ENCODE measurements around the gene CELA3B. TPM values are rescaled to one million over a fixed set of nuclear protein-coding genes. Genes with fewer than 3 reads are reported as not detected.
"Not testable (repeated sequence)": the region's sequence is repeated elsewhere in the genome, so short reads cannot be mapped to it uniquely, and the experiment has no call there.

The CELA3B gene
- polyA plus RNA-seq, 4 donors: 0.27 to 11.4 (median 2.2) TPM

- 70 to 85% (median 72%) methylated on average over 11 to 21 of the region's 21 CpGs for WGBS, 3 donors
- DNase-seq, FAIRE-seq: not testable (repeated sequence)
Measured at GRCh38 chr1:21980515-21981220, 3.8 kb downstream of the CELA3B start.

GRCh38 chr1:21981253-21981652, 4.4 kb downstream of the CELA3B start:
- H3K9me3 ChIP-seq (ENCODE audit: control insufficient read depth in 2 of 2, insufficient read depth in 1 of 2, low read depth in 1 of 2, low read length in 1 of 2); H3K4me3 ChIP-seq (ENCODE audit: low read depth in 1 of 3, low read length in 3 of 3); H3K36me3 ChIP-seq (ENCODE audit: control insufficient read depth in 3 of 3, insufficient read depth in 2 of 3, low read depth in 1 of 3, low read length in 3 of 3); H3K4me1 ChIP-seq (ENCODE audit: control insufficient read depth in 3 of 3, insufficient read depth in 2 of 3, low read depth in 1 of 3, low read length in 2 of 3); FAIRE-seq; H3K27ac ChIP-seq (ENCODE audit: low read depth in 1 of 3, low read length in 2 of 3); DNase-seq; H3K27me3 ChIP-seq (ENCODE audit: control insufficient read depth in 3 of 3, insufficient read depth in 3 of 3, low read length in 3 of 3): not testable (repeated sequence)
- 17 to 83% (median 32%) methylated on average over 1 to 4 of the region's 4 CpGs for WGBS, 3 donors

More at GRCh38 chr1:21980515-21981220, 3.8 kb downstream of the CELA3B start:
- H3K9me3 ChIP-seq (ENCODE audit: control insufficient read depth in 2 of 2, insufficient read depth in 1 of 2, low read depth in 1 of 2, low read length in 1 of 2); H3K4me1 ChIP-seq (ENCODE audit: control insufficient read depth in 3 of 3, insufficient read depth in 2 of 3, low read depth in 1 of 3, low read length in 2 of 3); H3K4me3 ChIP-seq (ENCODE audit: low read depth in 1 of 3, low read length in 3 of 3); H3K36me3 ChIP-seq (ENCODE audit: control insufficient read depth in 3 of 3, insufficient read depth in 2 of 3, low read depth in 1 of 3, low read length in 3 of 3); H3K27me3 ChIP-seq (ENCODE audit: control insufficient read depth in 3 of 3, insufficient read depth in 3 of 3, low read length in 3 of 3); H3K27ac ChIP-seq (ENCODE audit: low read depth in 1 of 3, low read length in 2 of 3): not testable (repeated sequence)

- H3K4me1 ChIP-seq (ENCODE audit: control insufficient read depth in 3 of 3, insufficient read depth in 2 of 3, low read depth in 1 of 3, low read length in 2 of 3); H3K36me3 ChIP-seq (ENCODE audit: control insufficient read depth in 3 of 3, insufficient read depth in 2 of 3, low read depth in 1 of 3, low read length in 3 of 3); H3K27me3 ChIP-seq (ENCODE audit: control insufficient read depth in 3 of 3, insufficient read depth in 3 of 3, low read length in 3 of 3); FAIRE-seq; H3K4me3 ChIP-seq (ENCODE audit: low read depth in 1 of 3, low read length in 3 of 3); H3K9me3 ChIP-seq (ENCODE audit: control insufficient read depth in 2 of 2, insufficient read depth in 1 of 2, low read depth in 1 of 2, low read length in 1 of 2); DNase-seq; H3K27ac ChIP-seq (ENCODE audit: low read depth in 1 of 3, low read length in 2 of 3): not testable (repeated sequence)
- whole genome bisulfite sequencing, 3 donors: 53 to 72% (median 67%) methylated on average over 6 of the region's 6 CpGs
Measured at GRCh38 chr1:21982122-21982521, 5.3 kb downstream of the CELA3B start.

- not testable (repeated sequence) for H3K9me3 ChIP-seq (ENCODE audit: control insufficient read depth in 2 of 2, insufficient read depth in 1 of 2, low read depth in 1 of 2, low read length in 1 of 2); H3K27me3 ChIP-seq (ENCODE audit: control insufficient read depth in 3 of 3, insufficient read depth in 3 of 3, low read length in 3 of 3); H3K27ac ChIP-seq (ENCODE audit: low read depth in 1 of 3, low read length in 2 of 3); FAIRE-seq; DNase-seq; H3K4me3 ChIP-seq (ENCODE audit: low read depth in 1 of 3, low read length in 3 of 3); H3K36me3 ChIP-seq (ENCODE audit: control insufficient read depth in 3 of 3, insufficient read depth in 2 of 3, low read depth in 1 of 3, low read length in 3 of 3); H3K4me1 ChIP-seq (ENCODE audit: control insufficient read depth in 3 of 3, insufficient read depth in 2 of 3, low read depth in 1 of 3, low read length in 2 of 3)
- WGBS, 3 donors: 75 to 84% methylated on average over 2 to 10 of the region's 15 CpGs; no CpG with 5 or more reads in 1 of the 3 donors
Measured at GRCh38 chr1:21983539-21983938, 6.7 kb downstream of the CELA3B start.

GRCh38 chr1:21985893-21986292, 9.1 kb downstream of the CELA3B start:
- not testable (repeated sequence) for H3K9me3 ChIP-seq (ENCODE audit: control insufficient read depth in 2 of 2, insufficient read depth in 1 of 2, low read depth in 1 of 2, low read length in 1 of 2); H3K36me3 ChIP-seq (ENCODE audit: control insufficient read depth in 3 of 3, insufficient read depth in 2 of 3, low read depth in 1 of 3, low read length in 3 of 3); FAIRE-seq; H3K27me3 ChIP-seq (ENCODE audit: control insufficient read depth in 3 of 3, insufficient read depth in 3 of 3, low read length in 3 of 3); H3K4me1 ChIP-seq (ENCODE audit: control insufficient read depth in 3 of 3, insufficient read depth in 2 of 3, low read depth in 1 of 3, low read length in 2 of 3); H3K4me3 ChIP-seq (ENCODE audit: low read depth in 1 of 3, low read length in 3 of 3)
- peak in 1 of 2 donors; percentile 73 for DNase-seq
- 0 to 36% methylated on average over 1 to 2 of the region's 5 CpGs; no CpG with 5 or more reads in 1 of the 3 donors for WGBS, 3 donors
- H3K27ac ChIP-seq (ENCODE audit: low read depth in 1 of 3, low read length in 2 of 3): peak overlapping the region in 1 of 3 donors; percentile 24

GRCh38 chr1:21986386-21986785, 9.6 kb downstream of the CELA3B start:
- 85 to 86% (median 85%) methylated on average over 9 to 11 of the region's 12 CpGs for WGBS, 3 donors
- FAIRE-seq; H3K4me1 ChIP-seq (ENCODE audit: control insufficient read depth in 3 of 3, insufficient read depth in 2 of 3, low read depth in 1 of 3, low read length in 2 of 3); H3K27me3 ChIP-seq (ENCODE audit: control insufficient read depth in 3 of 3, insufficient read depth in 3 of 3, low read length in 3 of 3); H3K9me3 ChIP-seq (ENCODE audit: control insufficient read depth in 2 of 2, insufficient read depth in 1 of 2, low read depth in 1 of 2, low read length in 1 of 2); DNase-seq; H3K4me3 ChIP-seq (ENCODE audit: low read depth in 1 of 3, low read length in 3 of 3); H3K36me3 ChIP-seq (ENCODE audit: control insufficient read depth in 3 of 3, insufficient read depth in 2 of 3, low read depth in 1 of 3, low read length in 3 of 3): not testable (repeated sequence)
- peak overlapping the region in 1 of 3 donors; percentile 24 for H3K27ac ChIP-seq (ENCODE audit: low read depth in 1 of 3, low read length in 2 of 3)

DNA sequence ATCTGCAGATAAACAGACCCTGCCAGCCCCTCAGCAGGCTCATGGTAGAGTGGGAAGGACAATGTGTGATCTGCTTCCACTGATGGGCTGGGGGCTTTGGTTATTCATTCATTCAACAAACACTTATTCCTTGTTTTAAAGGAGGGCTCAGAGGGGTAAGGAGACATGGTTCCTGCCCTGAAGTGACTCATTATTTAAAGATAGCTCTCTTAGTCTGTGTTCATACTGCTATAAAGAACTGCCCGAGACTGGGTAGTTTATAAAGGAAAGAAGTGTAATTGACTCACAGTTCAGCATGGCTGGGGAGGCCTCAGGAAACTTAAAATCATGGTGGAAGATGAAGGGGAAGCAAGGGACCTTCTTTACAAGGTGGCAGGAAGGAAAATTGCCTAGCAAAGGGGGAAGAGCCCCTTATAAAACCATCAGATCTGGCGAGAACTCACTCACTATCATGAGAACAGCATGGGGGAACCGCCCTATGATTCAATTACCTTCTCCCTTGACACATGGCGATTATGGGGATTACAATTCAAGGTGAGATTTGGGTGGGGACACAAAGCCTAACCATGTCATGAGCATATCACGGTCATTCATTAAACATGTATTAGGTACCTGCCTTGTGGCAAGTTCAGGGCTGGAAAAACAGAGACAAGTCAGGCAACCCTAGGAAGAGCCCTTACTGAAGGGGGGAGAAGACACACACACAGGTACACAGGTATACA, 13.0 kb downstream of the CELA3B start:
- H3K4me3 ChIP-seq (ENCODE audit: low read depth in 1 of 3, low read length in 3 of 3); DNase-seq; FAIRE-seq; H3K27ac ChIP-seq (ENCODE audit: low read depth in 1 of 3, low read length in 2 of 3); H3K36me3 ChIP-seq (ENCODE audit: control insufficient read depth in 3 of 3, insufficient read depth in 2 of 3, low read depth in 1 of 3, low read length in 3 of 3); H3K27me3 ChIP-seq (ENCODE audit: control insufficient read depth in 3 of 3, insufficient read depth in 3 of 3, low read length in 3 of 3); H3K9me3 ChIP-seq (ENCODE audit: control insufficient read depth in 2 of 2, insufficient read depth in 1 of 2, low read depth in 1 of 2, low read length in 1 of 2); H3K4me1 ChIP-seq (ENCODE audit: control insufficient read depth in 3 of 3, insufficient read depth in 2 of 3, low read depth in 1 of 3, low read length in 2 of 3): not testable (repeated sequence)
- 21 to 54% (median 42%) methylated on average over 2 of the region's 5 CpGs for WGBS, 3 donors

GRCh38 chr1:21992186-21992585, 15.4 kb downstream of the CELA3B start:
- H3K27me3 ChIP-seq (ENCODE audit: control insufficient read depth in 3 of 3, insufficient read depth in 3 of 3, low read length in 3 of 3); H3K27ac ChIP-seq (ENCODE audit: low read depth in 1 of 3, low read length in 2 of 3); H3K4me3 ChIP-seq (ENCODE audit: low read depth in 1 of 3, low read length in 3 of 3); H3K9me3 ChIP-seq (ENCODE audit: control insufficient read depth in 2 of 2, insufficient read depth in 1 of 2, low read depth in 1 of 2, low read length in 1 of 2); H3K36me3 ChIP-seq (ENCODE audit: control insufficient read depth in 3 of 3, insufficient read depth in 2 of 3, low read depth in 1 of 3, low read length in 3 of 3); DNase-seq; FAIRE-seq; H3K4me1 ChIP-seq (ENCODE audit: control insufficient read depth in 3 of 3, insufficient read depth in 2 of 3, low read depth in 1 of 3, low read length in 2 of 3): not testable (repeated sequence)
- WGBS, 3 donors: 72 to 88% (median 84%) methylated on average over 2 to 3 of the region's 3 CpGs

Measured in small intestine (tissue), 7 donors.